Uterus (tissue), 2 donors: Measurements from ENCODE around the gene DCAF6.

Experiments
- POLR2A ChIP-seq, 2 donors: fragments of 450-650 bp; IDR thresholded peaks; one replicate each; pipeline ENCODE4 v1.6.1; 2016; ENCODE audit warnings: antibody characterized with exemption in 2 of 2, mild to moderate bottlenecking in 1 of 2, moderate library complexity in 1 of 2
- TF ChIP-seq, protein P1 (sequence below), 4 experiments: fragments of 200-600 bp in 2 of 4; fragments of 450-650 bp in 2 of 4; sonication (generic) in 2 of 4; IDR thresholded peaks; one replicate each; pipeline ENCODE4 v1.5.1; 2016 to 2019; ENCODE audit warnings: antibody characterized with exemption in 4 of 4, mild to moderate bottlenecking in 2 of 4, moderate library complexity in 1 of 4

DNA sequence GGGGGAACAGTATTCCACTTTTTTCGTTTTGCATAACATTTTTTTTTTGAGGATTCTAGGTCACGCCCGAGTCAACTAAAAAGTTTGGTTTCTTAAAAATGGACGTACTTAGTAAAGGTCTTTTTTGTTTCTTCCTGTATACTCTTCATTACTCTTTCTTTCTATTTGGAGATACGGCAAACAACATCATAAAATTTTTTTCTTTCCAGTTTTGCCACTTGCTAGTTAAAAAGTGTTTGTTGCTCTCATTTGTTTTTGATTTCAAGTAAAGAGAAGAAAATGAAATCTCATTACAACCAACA is 1.2 kb downstream of the DCAF6 start:
- TF ChIP-seq, protein P1, sequence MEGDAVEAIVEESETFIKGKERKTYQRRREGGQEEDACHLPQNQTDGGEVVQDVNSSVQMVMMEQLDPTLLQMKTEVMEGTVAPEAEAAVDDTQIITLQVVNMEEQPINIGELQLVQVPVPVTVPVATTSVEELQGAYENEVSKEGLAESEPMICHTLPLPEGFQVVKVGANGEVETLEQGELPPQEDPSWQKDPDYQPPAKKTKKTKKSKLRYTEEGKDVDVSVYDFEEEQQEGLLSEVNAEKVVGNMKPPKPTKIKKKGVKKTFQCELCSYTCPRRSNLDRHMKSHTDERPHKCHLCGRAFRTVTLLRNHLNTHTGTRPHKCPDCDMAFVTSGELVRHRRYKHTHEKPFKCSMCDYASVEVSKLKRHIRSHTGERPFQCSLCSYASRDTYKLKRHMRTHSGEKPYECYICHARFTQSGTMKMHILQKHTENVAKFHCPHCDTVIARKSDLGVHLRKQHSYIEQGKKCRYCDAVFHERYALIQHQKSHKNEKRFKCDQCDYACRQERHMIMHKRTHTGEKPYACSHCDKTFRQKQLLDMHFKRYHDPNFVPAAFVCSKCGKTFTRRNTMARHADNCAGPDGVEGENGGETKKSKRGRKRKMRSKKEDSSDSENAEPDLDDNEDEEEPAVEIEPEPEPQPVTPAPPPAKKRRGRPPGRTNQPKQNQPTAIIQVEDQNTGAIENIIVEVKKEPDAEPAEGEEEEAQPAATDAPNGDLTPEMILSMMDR (IDR thresholded peaks at IDR 0.05) = no peak
- TF ChIP-seq POLR2A (IDR thresholded peaks at IDR 0.05) = no peak
